ENCODE measurements around the gene LINC00632.

The LINC00632 gene

DNA sequence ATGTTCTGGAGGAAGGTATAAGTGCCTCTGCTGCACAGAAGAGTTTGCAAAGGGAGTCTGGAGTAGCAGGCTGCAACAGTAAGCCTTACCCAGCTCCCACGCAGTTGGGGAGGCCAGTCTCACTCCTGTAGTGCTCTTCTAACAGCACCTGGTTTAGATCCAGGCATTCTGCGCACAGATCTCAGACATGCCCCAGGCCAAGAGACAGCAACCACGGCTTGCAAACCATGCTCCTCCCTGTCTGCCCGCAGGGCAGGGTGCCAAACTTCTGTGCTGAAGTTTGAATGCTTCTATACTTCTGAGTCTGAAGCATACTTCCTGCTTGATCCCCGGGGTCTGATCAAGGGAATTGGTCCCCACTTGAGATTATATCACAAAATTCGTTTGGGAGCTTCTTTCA lies 106.3 kb downstream of the LINC00632 start:
- no peaks in the 10 kb centered on the region for H3K4me1 ChIP-seq (ENCODE audit: control insufficient read depth, insufficient read depth, low read length)
- H3K36me3 ChIP-seq (ENCODE audit: control insufficient read depth, insufficient read depth, low read length), result no peaks in the 10 kb centered on the region
- H3K9me3 ChIP-seq (ENCODE audit: control insufficient read depth, low read length), result no peaks in the 10 kb centered on the region
- H3K27ac ChIP-seq (ENCODE audit: insufficient read depth, low read depth, low read length, poor library complexity, severe bottlenecking), result no peak overlapping the region
- no peak overlapping the region for H3K4me3 ChIP-seq (ENCODE audit: insufficient read depth, low read depth, low read length)
- H3K27me3 ChIP-seq (ENCODE audit: control insufficient read depth, insufficient read depth, low read length, poor library complexity, severe bottlenecking), result no peaks in the 10 kb centered on the region
- 93 to 98% methylated on average over 6 of the region's 6 CpGs for WGBS, 2 experiments

DNA sequence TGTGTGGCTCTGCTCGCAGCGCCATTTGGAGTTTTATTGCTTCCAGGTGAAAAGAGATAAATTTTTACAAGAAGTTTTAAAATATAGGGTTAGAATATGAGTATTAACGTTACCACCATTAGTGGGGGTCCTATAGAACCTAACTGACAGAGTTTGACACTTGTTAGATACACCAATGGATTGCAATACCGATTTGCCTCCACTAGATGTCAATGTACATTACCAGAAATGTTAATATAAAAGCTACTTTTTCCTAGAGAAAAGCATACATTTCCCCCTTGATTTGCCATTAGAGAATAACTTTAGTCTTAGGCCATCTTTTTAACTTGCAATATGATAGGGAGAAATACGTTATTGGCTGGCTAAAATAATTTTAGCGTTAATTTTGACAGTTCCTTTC lies 108.4 kb downstream of the LINC00632 start:
- H3K27me3 ChIP-seq (ENCODE audit: control insufficient read depth, insufficient read depth, low read length, poor library complexity, severe bottlenecking), result no peaks in the 10 kb centered on the region
- 57 to 100% methylated on average over 2 to 5 of the region's 6 CpGs for WGBS, 2 experiments

GRCh38 chrX:140821280-140821679 lies 111.7 kb downstream of the LINC00632 start:
- H3K4me1 ChIP-seq (ENCODE audit: control insufficient read depth, insufficient read depth, low read length), result no peaks in the 10 kb centered on the region
- no peaks in the 10 kb centered on the region for H3K9me3 ChIP-seq (ENCODE audit: control insufficient read depth, low read length)
- no peak overlapping the region for H3K27ac ChIP-seq (ENCODE audit: insufficient read depth, low read depth, low read length, poor library complexity, severe bottlenecking)
- WGBS, 2 experiments, result 57 to 67% methylated on average over 1 to 3 of the region's 3 CpGs
- no peak overlapping the region for H3K4me3 ChIP-seq (ENCODE audit: insufficient read depth, low read depth, low read length)
- H3K27me3 ChIP-seq (ENCODE audit: control insufficient read depth, insufficient read depth, low read length, poor library complexity, severe bottlenecking), result no peaks in the 10 kb centered on the region
- H3K36me3 ChIP-seq (ENCODE audit: control insufficient read depth, insufficient read depth, low read length), result no peaks in the 10 kb centered on the region

More for the DNA sequence above, 108.4 kb downstream of the LINC00632 start:
- no peaks in the 10 kb centered on the region for H3K36me3 ChIP-seq (ENCODE audit: control insufficient read depth, insufficient read depth, low read length)
- H3K4me3 ChIP-seq (ENCODE audit: insufficient read depth, low read depth, low read length), result no peak overlapping the region
- no peaks in the 10 kb centered on the region for H3K9me3 ChIP-seq (ENCODE audit: control insufficient read depth, low read length)
- H3K27ac ChIP-seq (ENCODE audit: insufficient read depth, low read depth, low read length, poor library complexity, severe bottlenecking), result no peak overlapping the region
- H3K4me1 ChIP-seq (ENCODE audit: control insufficient read depth, insufficient read depth, low read length), result no peaks in the 10 kb centered on the region

GRCh38 chrX:140822184-140822583 lies 112.6 kb downstream of the LINC00632 start:
- 89 to 100% methylated on average over 1 of the region's 1 CpG for WGBS, 2 experiments
- Histone ChIP-seq H3K27me3 (ENCODE audit: control insufficient read depth, insufficient read depth, low read length, poor library complexity, severe bottlenecking) (no peaks in the 10 kb centered on the region), H3K27ac (ENCODE audit: insufficient read depth, low read depth, low read length, poor library complexity, severe bottlenecking) (no peak overlapping the region), H3K4me1 (ENCODE audit: control insufficient read depth, insufficient read depth, low read length) (no peaks in the 10 kb centered on the region), H3K9me3 (ENCODE audit: control insufficient read depth, low read length) (no peaks in the 10 kb centered on the region), H3K4me3 (ENCODE audit: insufficient read depth, low read depth, low read length) (no peak overlapping the region), H3K36me3 (ENCODE audit: control insufficient read depth, insufficient read depth, low read length) (no peaks in the 10 kb centered on the region)

GRCh38 chrX:140822861-140823260 lies 113.3 kb downstream of the LINC00632 start:
- H3K27me3 ChIP-seq (ENCODE audit: control insufficient read depth, insufficient read depth, low read length, poor library complexity, severe bottlenecking), result no peaks in the 10 kb centered on the region
- H3K9me3 ChIP-seq (ENCODE audit: control insufficient read depth, low read length), result no peaks in the 10 kb centered on the region
- H3K27ac ChIP-seq (ENCODE audit: insufficient read depth, low read depth, low read length, poor library complexity, severe bottlenecking), result no peak overlapping the region
- H3K4me3 ChIP-seq (ENCODE audit: insufficient read depth, low read depth, low read length), result no peak overlapping the region
- no peaks in the 10 kb centered on the region for H3K36me3 ChIP-seq (ENCODE audit: control insufficient read depth, insufficient read depth, low read length)
- H3K4me1 ChIP-seq (ENCODE audit: control insufficient read depth, insufficient read depth, low read length), result no peaks in the 10 kb centered on the region
- 93 to 94% methylated on average over 3 of the region's 3 CpGs for WGBS, 2 experiments

DNA sequence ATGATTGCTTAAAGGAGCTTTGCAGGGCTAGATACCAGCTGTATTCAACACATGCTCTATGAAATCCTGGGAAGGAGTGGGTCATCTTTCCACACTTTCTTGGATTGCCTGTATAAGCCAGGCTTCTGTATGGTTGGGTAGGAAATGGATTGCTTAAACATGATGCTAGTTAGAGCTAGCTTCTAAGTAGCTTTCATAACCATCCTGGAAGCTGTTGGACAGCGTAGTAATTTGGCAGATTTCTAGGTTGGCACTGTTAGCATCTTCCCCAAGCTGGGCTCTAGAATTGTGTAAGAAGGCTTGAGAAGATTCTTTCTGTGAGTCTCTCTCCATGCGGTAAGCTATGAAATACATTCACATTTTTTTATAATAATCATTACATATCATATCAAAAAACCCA lies 127.3 kb downstream of the LINC00632 start:
- H3K4me1 ChIP-seq (ENCODE audit: control insufficient read depth, insufficient read depth, low read length), result no peaks in the 10 kb centered on the region
- whole genome bisulfite sequencing, 2 experiments, result 88 to 100% methylated on average over 1 of the region's 2 CpGs

More for the DNA sequence above, 127.3 kb downstream of the LINC00632 start:
- H3K27me3 ChIP-seq (ENCODE audit: control insufficient read depth, insufficient read depth, low read length, poor library complexity, severe bottlenecking), result no peaks in the 10 kb centered on the region
- H3K36me3 ChIP-seq (ENCODE audit: control insufficient read depth, insufficient read depth, low read length), result no peaks in the 10 kb centered on the region
- no peak overlapping the region for H3K27ac ChIP-seq (ENCODE audit: insufficient read depth, low read depth, low read length, poor library complexity, severe bottlenecking)
- no peaks in the 10 kb centered on the region for H3K9me3 ChIP-seq (ENCODE audit: control insufficient read depth, low read length)
- no peak overlapping the region for H3K4me3 ChIP-seq (ENCODE audit: insufficient read depth, low read depth, low read length)

All from ectodermal cell (in vitro differentiated cells).